Measurements from ENCODE around the gene PERCC1. TPM values are rescaled to one million over a fixed set of nuclear protein-coding genes. Genes with fewer than 3 reads are reported as not detected.

Gene PERCC1
- total RNA-seq, 1 experiment from 2014 or later: not detected

GRCh38 chr16:1441391-1441829 lies 10.5 kb downstream of the PERCC1 start:
- TF ChIP-seq, protein P1, sequence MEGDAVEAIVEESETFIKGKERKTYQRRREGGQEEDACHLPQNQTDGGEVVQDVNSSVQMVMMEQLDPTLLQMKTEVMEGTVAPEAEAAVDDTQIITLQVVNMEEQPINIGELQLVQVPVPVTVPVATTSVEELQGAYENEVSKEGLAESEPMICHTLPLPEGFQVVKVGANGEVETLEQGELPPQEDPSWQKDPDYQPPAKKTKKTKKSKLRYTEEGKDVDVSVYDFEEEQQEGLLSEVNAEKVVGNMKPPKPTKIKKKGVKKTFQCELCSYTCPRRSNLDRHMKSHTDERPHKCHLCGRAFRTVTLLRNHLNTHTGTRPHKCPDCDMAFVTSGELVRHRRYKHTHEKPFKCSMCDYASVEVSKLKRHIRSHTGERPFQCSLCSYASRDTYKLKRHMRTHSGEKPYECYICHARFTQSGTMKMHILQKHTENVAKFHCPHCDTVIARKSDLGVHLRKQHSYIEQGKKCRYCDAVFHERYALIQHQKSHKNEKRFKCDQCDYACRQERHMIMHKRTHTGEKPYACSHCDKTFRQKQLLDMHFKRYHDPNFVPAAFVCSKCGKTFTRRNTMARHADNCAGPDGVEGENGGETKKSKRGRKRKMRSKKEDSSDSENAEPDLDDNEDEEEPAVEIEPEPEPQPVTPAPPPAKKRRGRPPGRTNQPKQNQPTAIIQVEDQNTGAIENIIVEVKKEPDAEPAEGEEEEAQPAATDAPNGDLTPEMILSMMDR (IDR thresholded peaks at IDR 0.05; ENCODE audit: unreplicated experiment): no peak
- no peak overlapping the region for H3K4me3 Mint-ChIP-seq (ENCODE audit: low read depth, unreplicated experiment)
- DNase-seq: no peak
- peaks cover 17% of the 10 kb centered on the region for H3K36me3 Mint-ChIP-seq (ENCODE audit: insufficient read depth, unreplicated experiment)
- H3K9me3 Mint-ChIP-seq (ENCODE audit: low read depth, unreplicated experiment): no peaks in the 10 kb centered on the region
- no peak overlapping the region for H3K27ac Mint-ChIP-seq (ENCODE audit: unreplicated experiment)
- H3K27me3 Mint-ChIP-seq (ENCODE audit: unreplicated experiment): no peaks in the 10 kb centered on the region
- CTCF ChIA-PET: interaction anchor here (0.6 kb wide), 1 partner anchor 71 kb away, joined by 7 read pairs; no protein-coding TSS in a partner anchor
- intact Hi-C loops (cut with micrococcal nuclease; ENCODE audit: unreplicated experiment): no loop called here
- BruUV-seq (replicated peaks): no TSS peak
- H3K4me1 Mint-ChIP-seq (ENCODE audit: low read depth, unreplicated experiment): no peaks in the 10 kb centered on the region

DNA sequence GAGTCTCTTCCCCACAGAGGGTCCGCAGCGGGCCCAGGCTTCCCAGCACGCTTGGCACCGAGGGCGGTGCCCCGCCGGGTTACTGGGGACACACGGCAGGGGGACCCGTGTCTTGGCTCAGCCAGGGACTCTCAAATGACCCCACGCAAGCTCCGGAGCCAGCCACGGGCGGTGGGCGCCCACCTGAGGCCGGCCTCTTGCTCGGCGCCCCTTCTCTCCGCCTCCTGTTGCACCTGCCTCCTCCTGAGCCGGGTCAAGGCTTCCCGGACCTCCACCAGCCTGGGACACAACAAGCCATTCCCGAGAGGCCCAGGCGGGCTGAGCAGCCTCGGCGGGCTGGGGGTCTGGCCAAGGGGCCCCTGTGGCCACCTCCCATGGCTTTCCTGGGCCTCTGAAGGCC lies 11.8 kb downstream of the PERCC1 start:
- no peak overlapping the region for H3K4me3 Mint-ChIP-seq (ENCODE audit: low read depth, unreplicated experiment)
- TF ChIP-seq, protein P1 (IDR thresholded peaks at IDR 0.05; ENCODE audit: unreplicated experiment): no peak
- no peaks in the 10 kb centered on the region for H3K9me3 Mint-ChIP-seq (ENCODE audit: low read depth, unreplicated experiment)
- intact Hi-C loops (cut with micrococcal nuclease; ENCODE audit: unreplicated experiment): no loop called here
- H3K27me3 Mint-ChIP-seq (ENCODE audit: unreplicated experiment): no peaks in the 10 kb centered on the region
- no peak for DNase-seq
- H3K4me1 Mint-ChIP-seq (ENCODE audit: low read depth, unreplicated experiment): no peaks in the 10 kb centered on the region
- H3K27ac Mint-ChIP-seq (ENCODE audit: unreplicated experiment): no peak overlapping the region
- peaks cover 13% of the 10 kb centered on the region for H3K36me3 Mint-ChIP-seq (ENCODE audit: insufficient read depth, unreplicated experiment)
- no TSS peak for BruUV-seq (replicated peaks)
- CTCF ChIA-PET: no interaction called here

DNA sequence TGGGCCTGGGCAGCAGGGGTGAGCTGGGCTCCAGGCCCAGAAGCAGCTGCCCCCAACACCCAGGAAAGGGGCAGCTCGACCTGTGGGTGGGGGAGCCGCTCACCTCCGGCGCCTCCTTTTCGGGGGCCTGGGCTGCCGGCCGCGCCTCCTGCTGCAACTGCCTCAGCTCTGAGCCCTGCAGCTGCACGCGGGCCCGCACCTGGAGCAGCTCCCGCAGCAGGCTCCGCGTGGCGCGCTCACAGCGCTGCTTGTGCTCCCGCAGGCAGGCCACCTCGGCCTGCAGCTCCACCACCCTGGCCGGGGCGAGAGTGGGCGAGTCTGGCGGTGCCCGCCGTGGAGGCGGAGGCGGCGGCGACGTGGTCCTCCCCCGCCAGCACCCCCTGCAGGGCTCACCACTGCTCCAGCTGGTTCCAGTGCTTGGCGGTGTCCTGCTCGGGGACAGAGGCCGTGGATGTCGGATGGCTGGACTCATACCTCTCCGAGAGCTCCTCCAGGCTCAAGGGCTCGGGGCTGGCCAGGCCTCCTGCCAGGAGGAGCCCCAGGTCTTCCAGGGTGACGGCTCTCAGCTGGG lies 12.6 kb downstream of the PERCC1 start:
- no peak overlapping the region for H3K27ac Mint-ChIP-seq (ENCODE audit: unreplicated experiment)
- TF ChIP-seq, protein P1 (IDR thresholded peaks at IDR 0.05; ENCODE audit: unreplicated experiment): no peak
- H3K4me1 Mint-ChIP-seq (ENCODE audit: low read depth, unreplicated experiment): no peaks in the 10 kb centered on the region
- no TSS peak for BruUV-seq (replicated peaks)
- no peaks in the 10 kb centered on the region for H3K9me3 Mint-ChIP-seq (ENCODE audit: low read depth, unreplicated experiment)
- H3K36me3 Mint-ChIP-seq (ENCODE audit: insufficient read depth, unreplicated experiment): peaks cover 13% of the 10 kb centered on the region
- DNase-seq: no peak
- H3K4me3 Mint-ChIP-seq (ENCODE audit: low read depth, unreplicated experiment): no peak overlapping the region
- intact Hi-C loops (cut with micrococcal nuclease; ENCODE audit: unreplicated experiment): no loop called here
- CTCF ChIA-PET: interaction anchor here (0.7 kb wide), 1 partner anchor 10 kb away, joined by 3 read pairs; no protein-coding TSS in a partner anchor
- no peaks in the 10 kb centered on the region for H3K27me3 Mint-ChIP-seq (ENCODE audit: unreplicated experiment)

DNA sequence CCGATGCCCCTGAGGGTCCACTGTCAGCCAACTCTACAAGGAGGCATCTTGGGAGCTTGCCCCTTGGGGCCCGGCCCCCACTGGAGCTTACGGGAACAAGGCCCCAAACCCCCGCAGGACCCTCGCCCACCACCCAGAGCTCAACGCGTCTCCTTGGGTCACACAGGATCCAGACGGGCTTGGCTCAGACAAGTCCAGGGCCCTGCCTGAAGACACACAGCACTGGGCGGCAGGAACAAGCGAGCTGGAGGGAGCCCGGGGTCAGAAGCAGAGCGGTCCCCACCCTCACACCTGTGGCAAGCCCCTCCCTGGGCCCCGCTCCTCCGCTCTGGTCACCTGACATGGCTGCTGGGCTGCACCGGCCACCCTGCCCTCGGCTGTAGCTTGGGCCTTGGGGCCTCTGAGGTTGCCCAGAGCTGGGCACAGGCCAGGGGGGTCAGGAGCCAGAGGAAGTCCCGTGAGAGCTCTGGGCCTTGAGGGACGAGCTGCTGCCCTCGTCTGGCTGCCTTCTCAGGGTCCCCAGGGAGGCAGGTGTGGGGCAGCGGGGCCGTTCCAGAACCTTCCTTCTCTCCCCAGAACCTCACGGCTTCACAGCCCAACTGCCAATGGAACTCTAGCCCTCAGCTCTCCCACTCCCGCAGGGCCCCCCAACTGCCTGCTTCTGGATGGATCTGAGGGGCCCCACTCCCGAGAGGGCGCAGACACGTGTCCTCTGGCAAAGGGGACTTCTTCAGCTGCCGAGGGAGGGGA lies 13.3 kb downstream of the PERCC1 start, which contains the start of gene CCDC154:
Gene CCDC154, minus strand, starts transcription at position 577 of the 750 bp plus-strand sequence. Its CDS starts 234 bp downstream, at position 343.
- intact Hi-C loops (cut with micrococcal nuclease; ENCODE audit: unreplicated experiment): no loop called here
- TF ChIP-seq, protein P1 (IDR thresholded peaks at IDR 0.05; ENCODE audit: unreplicated experiment): no peak
- CTCF ChIA-PET: interaction anchor here (0.5 to 0.8 kb wide), 3 partner anchors 10 to 76 kb away, joined by 3 to 4 read pairs (median 4); no protein-coding TSS in a partner anchor
- no peaks in the 10 kb centered on the region for H3K27me3 Mint-ChIP-seq (ENCODE audit: unreplicated experiment)
- no TSS peak for BruUV-seq (replicated peaks)
- H3K4me3 Mint-ChIP-seq (ENCODE audit: low read depth, unreplicated experiment): no peak within 1 kb of the TSS
- no peaks in the 10 kb centered on the region for H3K4me1 Mint-ChIP-seq (ENCODE audit: low read depth, unreplicated experiment)
- no peaks in the 10 kb centered on the region for H3K9me3 Mint-ChIP-seq (ENCODE audit: low read depth, unreplicated experiment)
- DNase-seq: no peak
- H3K36me3 Mint-ChIP-seq (ENCODE audit: insufficient read depth, unreplicated experiment): peaks cover 15% of the 10 kb centered on the region
- no peak within 1 kb of the TSS for H3K27ac Mint-ChIP-seq (ENCODE audit: unreplicated experiment)
